ENCODE measurements around the gene SLC35B2. TPM values are rescaled to one million over a fixed set of nuclear protein-coding genes. Genes with fewer than 3 reads are reported as not detected.
A peak's percentile ranks its signal among the peaks of the same experiment; 100 is the strongest.

The SLC35B2 gene
- polyA plus RNA-seq, 1 of the 3 experiments (the other 2 are of a cell fraction), result 125 TPM

GRCh38 chr6:44265007-44265721, 7.8 kb upstream of the SLC35B2 start, which contains the start of gene NFKBIE (continued):
- TF ChIP-seq MXI1 (IDR thresholded peaks at IDR 0.05; ENCODE audit: low read depth, low read length) (no peak; the same call in 1 of the 2 replicates), ELF1 (IDR thresholded peaks at IDR 0.05) (peak; percentile 43; the same call in 1 of the 2 replicates), USF2 (IDR thresholded peaks at IDR 0.05; ENCODE audit: borderline replicate concordance, low read depth, low read length) (no peak), TAF1 (IDR thresholded peaks at IDR 0.05; ENCODE audit: borderline replicate concordance, low read depth, low read length) (peak; percentile 75), MEF2A (IDR thresholded peaks at IDR 0.05; ENCODE audit: borderline replicate concordance, low read depth) (no peak), EZH2phosphoT487 (IDR thresholded peaks at IDR 0.05; ENCODE audit: borderline replicate concordance, low read depth) (no peak), SMC3 (IDR thresholded peaks at IDR 0.05; ENCODE audit: low read depth, low read length) (0 out of 2 replicates have a peak, but pooled peaks have one; percentile 15), FOSL2 (IDR thresholded peaks at IDR 0.05; ENCODE audit: borderline replicate concordance, low read depth) (no peak), RFX5 (IDR thresholded peaks at IDR 0.05; ENCODE audit: low read length) (no peak)

GRCh38 chr6:44264154-44265006, 7.1 kb upstream of the SLC35B2 start:
- no peaks in the 10 kb centered on the region for H3K9me3 ChIP-seq
- H3K4me2 ChIP-seq, result peak overlapping the region; percentile 94
- TF ChIP-seq RFX5 (IDR thresholded peaks at IDR 0.05; ENCODE audit: low read length) (no peak), MXI1 (IDR thresholded peaks at IDR 0.05; ENCODE audit: low read depth, low read length) (peak; percentile 81; the same call in 1 of the 2 replicates)
- H3K4me1 ChIP-seq (ENCODE audit: control insufficient read depth in 1 of 2, insufficient read depth in 2 of 2, low read depth in 1 of 2, low read length in 1 of 2), result peaks cover 16 to 31% of the 10 kb centered on the region in 2 experiments; a peak in 2 of 4 replicates
- H3K79me2 ChIP-seq (ENCODE audit: insufficient read depth), result peaks cover 21% of the 10 kb centered on the region; the same call in 1 of the 2 replicates
- CTCF ChIA-PET, result interaction anchor here (0.7 to 9.1 kb wide), 15 partner anchors 9 to 168 kb away, joined by 3 to 220 read pairs (median 5); partner anchors contain the start of genes AARS2, SLC35B2 and SPATS1
- peak overlapping the region; percentile 74 to 89 for H3K4me3 ChIP-seq (ENCODE audit: low read depth in 2 of 2, low read length in 1 of 2)
- H3K9me2 ChIP-seq, result no peaks in the 10 kb centered on the region
- POLR2A ChIA-PET, result interaction anchor here (0.7 to 1.2 kb wide), 2 partner anchors 9 to 18 kb away, joined by 3 to 4 read pairs; partner anchors contain the start of gene HSP90AB1
- peaks cover 0 to 10% of the 10 kb centered on the region in 2 experiments for H3K36me3 ChIP-seq (replicated peaks in 1 of 2; ENCODE audit: control insufficient read depth in 1 of 2, insufficient read depth in 2 of 2, low read length in 1 of 2)
- peak overlapping the region; percentile 72; the same call in 1 of the 2 replicates for H2AFZ ChIP-seq (ENCODE audit: low read depth)
- no peaks in the 10 kb centered on the region for H4K20me1 ChIP-seq (ENCODE audit: insufficient read depth)
- H3K27ac ChIP-seq (ENCODE audit: low read depth in 2 of 2, low read length in 1 of 2), result peak overlapping the region in 1 of 2 experiments; percentile 56; a peak in 2 of 4 replicates
- peaks cover 5% of the 10 kb centered on the region for H3F3A ChIP-seq (replicated peaks; ENCODE audit: insufficient read depth)
- peaks cover 13% of the 10 kb centered on the region for H3K27me3 ChIP-seq (ENCODE audit: insufficient read depth)
- H3K9ac ChIP-seq, result peak overlapping the region; percentile 80
- peak; percentile 27 for DNase-seq
- WGBS (ENCODE audit: low lambda C conversion rate), result 8% methylated on average over 9 of the region's 13 CpGs
